Measurements from ENCODE around the gene TMEM151A.

Gene TMEM151A

DNA sequence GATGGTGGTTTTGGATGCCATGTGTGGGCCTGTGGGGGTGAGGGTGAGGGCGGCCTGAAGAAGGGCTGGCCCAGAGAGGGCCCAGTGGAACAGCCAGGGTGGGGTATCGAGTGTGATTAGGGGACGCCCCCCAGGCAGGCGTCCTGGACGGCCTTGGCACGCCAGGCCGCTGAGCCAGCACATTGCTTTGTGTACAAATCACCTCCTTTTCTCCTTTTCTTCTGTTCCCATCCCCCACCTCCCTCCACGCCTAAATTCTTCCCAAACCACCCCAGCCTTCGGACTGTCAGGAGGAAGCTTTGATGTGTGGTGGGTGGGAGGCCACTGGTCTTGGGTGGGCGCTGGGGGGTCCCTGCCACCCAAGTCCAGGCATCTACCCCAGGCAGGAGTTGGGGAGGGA is 33.0 kb downstream of the TMEM151A start:
- no peak for DNase-seq (ENCODE audit: low spot score)

DNA sequence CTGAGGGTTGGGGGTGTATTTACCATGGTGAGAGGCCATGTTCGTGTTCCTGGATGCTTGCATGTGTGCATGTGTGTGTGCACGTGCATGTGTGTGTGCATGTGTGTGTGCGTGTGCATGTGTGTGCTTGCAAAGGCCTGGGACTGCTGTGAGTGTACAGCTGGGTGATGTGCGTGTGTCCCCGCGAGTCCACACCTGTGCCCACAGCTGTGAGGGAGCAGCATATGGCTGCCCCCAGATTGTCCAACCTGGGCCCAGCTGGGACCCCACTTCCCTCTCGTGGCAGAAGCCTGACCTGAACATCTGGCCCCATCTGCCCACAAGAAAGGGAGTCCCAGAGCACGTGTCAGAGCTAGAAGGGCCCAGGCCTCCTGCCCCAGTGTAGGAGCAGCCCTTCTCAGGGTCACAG is 33.6 kb downstream of the TMEM151A start:
- no peak for DNase-seq (ENCODE audit: low spot score)

DNA sequence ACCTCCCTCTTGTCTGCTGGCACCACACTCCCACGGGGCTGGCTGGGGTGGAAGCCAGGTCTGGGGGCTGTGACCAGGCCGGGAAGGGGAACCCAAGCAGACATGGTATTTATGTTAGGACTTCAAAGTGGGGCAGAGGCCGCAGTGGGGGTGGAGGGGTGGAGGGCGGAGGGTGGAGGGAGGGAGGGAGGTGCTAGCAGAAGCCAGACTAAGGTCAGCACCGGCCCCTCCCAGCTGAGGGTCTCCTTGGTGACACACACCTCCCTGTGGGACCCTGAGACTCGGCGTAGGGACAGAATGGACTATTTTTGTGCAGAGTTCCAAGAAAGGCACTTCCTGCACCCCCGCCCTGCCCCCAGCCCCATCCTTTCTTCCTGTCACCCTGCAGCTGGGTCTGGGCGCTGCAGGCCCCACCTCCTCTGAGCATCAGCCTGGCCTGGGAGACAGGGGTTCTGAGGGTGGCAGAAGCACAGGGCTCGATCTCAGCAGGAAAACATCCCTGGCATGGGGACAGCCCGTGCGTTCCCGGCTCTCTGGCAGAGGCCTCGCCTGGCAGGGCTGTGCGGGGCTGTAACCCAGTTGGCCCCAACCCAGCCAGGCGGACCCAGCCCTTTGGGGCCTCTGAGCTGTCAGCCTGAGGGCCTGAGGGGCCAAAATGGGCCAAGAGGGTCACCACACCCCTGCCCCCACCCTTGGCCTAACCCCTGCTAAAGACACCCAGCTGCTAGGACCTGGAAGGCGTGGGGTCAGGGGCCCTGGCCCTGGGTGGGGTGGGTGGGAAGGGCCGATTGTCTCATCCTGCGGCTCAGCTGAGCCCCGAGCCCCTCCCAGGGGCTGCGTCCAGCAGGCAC is 34.8 kb downstream of the TMEM151A start:
- DNase-seq (ENCODE audit: low spot score) = no peak

DNA sequence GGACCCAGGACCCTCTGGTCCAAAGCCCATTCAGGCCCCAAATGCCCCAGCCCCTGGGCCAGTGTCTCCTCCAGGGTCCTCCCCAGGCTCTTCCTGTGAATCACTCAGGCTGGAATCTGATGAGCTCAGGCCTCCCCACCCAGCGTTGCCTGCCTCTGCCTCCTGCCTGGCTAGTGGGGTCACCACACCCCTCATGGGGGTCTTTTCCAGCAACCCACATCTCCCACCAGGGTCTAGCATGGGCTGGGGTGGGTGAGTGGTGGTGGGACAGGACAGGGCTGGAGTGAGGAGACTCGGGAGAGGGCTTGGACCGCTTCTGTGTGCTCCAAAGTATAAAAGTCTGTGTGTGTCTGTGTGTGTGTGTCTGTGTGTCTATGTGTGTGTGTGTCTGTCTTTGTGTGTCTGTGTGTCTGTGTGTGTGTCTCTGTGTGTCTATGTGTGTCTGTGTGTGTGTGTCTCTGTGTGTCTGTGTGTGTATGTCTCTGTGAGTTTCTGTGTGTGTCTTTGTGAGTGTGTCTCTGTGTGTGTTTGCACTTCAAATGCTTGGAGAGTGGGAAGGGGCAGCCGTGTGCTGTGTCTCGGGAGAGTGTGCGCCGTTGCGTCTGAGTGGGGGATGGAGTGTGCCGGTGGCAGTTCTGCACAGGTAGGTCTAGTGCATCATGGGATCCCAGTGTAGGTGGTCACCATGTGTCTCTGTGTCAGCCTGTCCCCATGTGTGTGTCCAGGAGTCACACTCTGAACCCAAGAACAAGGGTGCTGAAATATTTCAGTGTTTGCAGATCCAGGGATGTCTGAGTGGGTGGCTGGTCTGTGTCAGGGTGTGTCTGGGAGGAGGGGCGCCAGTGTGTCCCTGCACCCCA is 35.7 kb downstream of the TMEM151A start:
- peak; percentile 57 for DNase-seq (ENCODE audit: low spot score)

DNA sequence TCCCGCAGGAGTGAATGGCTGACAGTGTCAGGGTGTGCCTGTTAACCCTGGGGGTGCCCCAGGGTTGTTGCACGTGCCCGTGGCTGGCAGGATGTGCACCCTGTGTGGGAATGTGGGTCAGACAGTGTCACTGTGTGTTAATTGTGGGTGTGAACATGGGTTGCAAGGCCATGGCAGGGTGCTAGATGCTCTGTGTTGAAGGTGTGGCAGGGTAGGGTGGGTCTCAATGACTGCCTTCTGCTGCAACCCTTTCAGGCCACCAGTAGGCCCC is 36.3 kb downstream of the TMEM151A start:
- no peak for DNase-seq (ENCODE audit: low spot score)

DNA sequence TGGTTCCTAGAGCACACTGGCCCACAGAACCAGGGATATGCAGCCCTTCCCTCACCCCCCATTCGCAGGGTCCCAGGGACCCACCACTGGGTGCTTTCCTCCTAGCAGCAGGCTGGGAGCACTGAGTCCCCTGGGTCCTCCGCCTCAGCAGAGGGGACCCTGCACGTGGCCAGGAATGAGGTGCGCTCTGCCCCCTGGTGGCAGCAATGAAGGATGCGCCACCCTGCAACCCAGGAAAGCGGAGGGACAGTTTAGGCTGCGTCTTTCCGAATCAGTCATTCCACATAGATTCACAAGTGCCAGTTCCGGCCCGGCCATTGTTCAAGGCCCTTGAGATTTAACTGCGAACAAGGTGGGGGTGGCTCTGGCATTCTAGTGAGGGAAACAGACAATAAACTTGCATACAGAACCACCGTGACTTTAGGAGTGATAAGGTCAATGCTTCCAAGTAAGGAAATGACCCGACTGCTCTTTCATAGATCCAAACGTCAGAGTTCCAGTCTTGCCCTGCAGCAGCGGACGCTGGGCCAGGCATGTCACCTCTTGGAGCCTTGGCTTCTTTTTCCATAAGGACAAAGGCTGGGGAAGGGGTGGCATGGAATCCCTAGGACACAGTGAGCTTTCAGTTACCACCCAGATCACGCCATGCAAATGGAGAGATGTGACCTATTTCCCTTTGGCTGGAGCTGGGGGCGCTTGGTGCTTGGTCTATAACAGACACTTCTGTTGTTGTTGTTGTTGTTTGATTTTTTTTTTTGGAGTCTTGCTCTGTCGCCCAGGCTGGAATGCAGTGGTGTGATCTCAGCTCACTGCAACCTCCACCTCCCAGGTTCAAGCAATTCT is 36.8 kb downstream of the TMEM151A start:
- peak; percentile 98 for DNase-seq (ENCODE audit: low spot score)

DNA sequence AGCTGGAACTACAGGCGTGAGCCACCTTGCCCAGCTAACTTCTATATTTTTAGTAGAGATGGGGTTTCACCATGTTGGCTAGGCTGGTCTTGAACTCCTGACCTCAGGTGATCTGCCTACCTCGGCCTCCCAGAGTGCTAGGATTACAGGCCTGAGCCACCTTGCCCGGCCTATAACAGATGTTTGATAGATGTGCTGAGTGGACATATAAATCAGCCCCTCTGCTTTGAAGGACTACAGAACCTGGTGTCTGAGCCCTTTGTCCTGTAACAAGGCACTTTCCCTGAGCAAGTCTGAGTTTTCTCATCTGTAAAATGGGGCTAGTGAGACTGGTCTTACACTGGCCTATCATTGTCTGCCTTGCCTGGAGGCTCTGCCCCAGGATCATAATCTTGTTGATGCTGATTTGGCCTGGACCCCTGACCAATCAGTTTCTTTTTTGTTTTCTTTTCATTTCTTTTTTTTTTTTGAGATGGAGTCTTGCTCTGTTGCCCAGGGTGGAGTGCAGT is 37.5 kb downstream of the TMEM151A start:
- no peak for DNase-seq (ENCODE audit: low spot score)

DNA sequence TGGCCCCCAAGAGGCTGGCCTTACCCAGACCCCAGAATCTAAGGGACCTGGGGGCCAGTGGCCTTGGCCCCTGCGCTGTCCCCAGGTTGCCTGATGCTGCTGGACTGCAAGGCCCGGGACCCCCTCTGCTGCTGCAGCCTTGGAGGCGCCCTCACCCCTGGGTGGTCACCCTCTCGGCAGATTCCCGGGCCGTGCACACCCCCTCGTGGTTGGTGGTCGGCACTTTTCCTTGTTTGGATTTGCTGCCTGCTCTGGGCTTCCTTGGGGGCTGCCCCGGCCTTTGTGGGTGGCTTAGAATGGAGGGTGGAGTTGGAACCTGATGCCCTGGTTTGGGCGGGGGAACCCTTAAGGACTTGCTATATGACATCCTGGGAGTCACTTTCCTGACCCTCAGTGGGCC is 39.2 kb downstream of the TMEM151A start:
- DNase-seq (ENCODE audit: low spot score) = no peak

DNA sequence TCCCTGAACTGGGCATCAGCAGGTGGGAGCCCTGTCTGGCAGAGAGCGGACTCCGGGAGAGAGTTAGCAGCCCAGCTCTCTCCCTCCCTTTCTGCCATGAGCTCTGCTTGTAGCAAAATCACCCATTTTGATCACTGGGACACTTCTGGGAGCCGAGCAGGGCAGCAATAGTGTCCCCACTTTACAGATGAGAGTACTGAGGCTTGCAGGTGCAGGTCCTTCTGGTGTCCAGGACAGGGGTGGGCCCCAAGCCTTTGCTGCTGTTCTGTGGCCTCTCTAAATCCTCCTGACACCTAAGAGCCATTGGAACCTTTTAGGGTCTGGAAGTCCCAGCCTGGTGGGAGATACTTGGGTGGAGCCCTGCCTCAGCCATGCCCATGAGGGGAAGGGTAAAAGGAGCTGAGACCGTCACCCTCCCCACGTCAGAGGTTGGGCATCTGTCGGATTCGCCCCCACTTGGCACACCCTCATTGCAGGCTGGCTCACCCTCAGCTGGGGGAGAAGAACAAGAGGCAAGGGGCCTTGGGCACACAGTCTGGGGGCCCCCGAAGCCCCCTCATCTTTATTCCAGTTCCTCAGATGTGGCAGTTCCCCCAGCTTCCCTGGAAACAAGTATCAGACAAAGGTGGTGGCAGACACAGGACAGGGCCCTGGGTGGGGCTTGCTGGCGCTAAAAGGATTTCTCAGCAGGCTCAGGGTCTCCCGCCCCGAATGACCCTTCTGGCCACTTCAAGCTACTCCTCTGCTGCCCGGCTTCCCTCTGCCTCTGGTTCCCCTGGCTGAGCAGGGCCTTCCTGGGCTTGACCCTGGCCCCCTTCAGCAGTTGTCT is 40.1 kb downstream of the TMEM151A start:
- no peak for DNase-seq (ENCODE audit: low spot score)

DNA sequence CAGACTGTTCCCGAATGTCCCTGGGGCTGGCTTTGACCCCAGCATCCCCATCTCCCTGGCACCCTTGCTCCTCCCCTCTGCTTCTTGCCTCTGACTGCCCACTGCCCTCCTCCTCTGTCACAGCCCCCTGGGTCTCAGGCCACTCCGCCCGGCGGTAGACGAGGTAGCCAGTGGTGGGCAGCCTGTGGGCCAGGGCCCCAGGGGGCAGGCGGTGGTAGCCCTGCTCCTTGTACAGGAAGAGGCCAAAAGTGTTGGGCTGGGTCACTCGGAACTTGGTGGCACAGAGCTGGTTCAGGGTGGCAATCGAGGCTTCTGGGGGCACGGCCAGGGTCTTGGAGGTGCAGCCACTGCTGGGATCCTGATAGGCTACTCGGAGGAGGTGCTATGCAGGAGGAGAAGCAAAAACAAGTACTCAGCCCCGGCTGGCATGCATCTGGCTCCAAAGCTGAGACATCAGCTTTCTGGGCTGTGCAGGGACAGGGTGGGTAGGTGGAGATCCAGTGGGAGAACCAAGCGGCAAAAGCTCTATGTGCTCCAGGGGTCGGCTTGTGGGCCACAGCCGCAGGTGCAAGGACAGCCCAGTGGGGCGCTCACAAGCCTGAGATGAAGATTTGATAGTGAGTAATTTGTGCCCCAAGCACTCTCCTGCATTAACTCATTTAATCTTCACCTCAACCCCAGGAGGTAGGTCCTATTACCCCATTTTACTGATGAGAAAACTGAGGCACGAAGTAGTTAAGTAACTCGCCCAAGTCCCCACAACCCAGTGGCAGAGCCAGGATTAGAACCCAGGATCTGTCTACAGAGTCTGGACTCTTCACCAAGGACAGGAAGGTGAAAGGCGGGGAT is 40.9 kb downstream of the TMEM151A start:
- DNase-seq (ENCODE audit: low spot score) = no peak

DNA sequence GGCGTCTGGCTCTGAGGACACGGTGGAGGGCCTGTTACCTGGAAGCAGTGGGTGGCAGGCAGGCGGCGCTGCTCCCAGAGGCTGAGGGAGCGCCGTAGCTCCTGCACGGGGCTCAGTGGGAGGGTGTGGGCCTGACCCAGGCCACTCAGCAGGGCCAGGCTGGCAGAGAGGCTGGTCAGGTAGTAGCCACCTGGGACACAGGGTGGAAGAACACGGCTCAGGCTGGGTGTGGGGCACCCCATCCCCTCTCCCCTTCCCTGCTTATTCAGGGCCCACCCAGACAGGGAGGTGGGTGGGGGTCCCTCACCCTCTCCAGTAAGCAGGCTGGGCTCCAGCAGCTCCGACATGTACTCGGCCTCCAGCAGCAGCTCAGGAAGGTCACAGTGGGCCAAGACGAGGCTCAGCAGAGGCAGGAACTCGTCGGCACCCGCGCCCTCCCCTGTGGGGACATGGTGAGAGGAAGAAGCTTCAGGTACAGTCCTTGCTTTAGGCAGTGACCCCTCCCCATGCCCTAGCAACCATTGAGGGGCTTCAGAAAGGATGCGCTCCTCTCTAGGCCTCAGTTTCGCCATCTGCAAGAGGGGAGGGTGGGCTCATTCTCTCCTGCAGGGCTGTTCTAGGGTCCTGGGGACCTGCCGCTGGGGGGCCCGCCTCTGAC is 41.7 kb downstream of the TMEM151A start:
- no peak for DNase-seq (ENCODE audit: low spot score)

DNA sequence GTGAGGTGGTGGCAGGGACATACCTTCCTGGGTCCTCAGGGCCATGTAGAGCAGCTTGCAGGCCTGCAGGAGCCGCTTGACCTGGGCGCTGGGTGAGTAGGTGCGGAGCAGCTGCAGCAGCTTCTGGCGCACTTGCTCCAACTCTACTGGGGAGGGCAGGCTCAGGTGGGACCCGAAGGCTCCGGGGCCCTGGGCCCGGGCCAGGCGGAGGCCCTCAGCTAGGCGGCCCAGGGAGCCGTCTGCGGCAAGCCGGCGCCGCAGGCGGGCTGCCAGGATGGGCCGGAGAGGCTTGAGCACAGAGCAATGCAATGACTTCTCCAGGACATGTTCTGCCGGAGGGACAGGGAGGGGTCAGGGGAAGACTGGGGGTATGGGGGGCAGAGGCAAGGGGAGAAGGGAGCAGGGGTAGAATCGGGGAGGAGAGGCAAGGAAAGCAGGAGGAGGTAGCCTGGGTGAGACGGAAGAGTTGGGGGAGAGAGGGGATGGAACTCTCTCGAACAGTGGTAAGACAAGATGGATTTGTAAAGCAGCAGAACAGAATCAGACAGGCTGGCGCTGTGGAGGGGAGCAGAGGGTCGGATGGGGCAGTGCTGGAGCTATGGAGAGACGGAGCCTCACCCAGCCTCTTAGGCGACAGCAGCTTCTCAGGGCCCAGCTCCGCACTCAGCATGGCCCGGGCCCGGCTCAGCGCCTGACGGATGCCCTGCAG is 42.4 kb downstream of the TMEM151A start:
- DNase-seq (ENCODE audit: low spot score) = no peak

DNA sequence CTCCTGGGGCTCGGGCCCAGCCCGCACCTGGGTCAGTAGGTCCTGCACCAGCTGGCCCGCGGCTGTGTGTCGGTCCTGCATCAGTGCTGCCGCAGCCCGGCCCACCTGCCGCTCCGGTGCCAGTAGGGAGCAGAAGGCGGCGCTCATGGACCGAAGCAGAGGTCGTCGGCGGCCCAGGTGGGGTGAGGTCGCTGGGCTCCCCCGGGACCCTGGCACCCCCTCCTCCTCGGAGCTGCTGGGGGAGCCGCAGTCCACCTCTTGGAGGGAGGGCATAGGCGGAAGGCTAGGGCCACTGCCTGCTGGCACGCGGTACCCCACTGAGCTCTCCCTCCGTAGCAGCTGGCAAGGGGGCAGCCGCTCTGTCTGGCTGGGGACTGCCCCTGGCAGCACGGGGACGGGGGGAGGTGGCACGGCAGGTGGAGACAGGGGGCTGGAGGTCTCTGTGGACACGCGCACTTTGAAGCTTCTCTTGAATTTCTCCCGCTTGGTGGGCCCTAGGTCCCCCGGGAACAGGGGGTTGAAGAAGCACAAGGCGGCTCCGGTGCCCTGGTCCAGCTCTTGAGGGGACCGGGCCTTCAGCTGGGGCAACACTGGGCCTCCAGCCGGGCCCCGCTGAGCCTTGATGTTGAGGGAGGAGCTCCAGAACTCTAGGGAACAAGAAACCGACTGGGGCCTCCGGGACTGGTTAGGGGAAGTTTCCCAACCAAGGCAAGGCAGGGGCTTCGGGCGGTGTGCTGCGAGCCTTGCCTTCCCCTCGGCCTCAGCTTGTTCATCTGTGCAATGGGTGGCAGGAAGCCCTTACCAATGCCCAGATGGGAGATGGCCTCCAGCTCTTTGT is 43.1 kb downstream of the TMEM151A start:
- DNase-seq (ENCODE audit: low spot score) = no peak

DNA sequence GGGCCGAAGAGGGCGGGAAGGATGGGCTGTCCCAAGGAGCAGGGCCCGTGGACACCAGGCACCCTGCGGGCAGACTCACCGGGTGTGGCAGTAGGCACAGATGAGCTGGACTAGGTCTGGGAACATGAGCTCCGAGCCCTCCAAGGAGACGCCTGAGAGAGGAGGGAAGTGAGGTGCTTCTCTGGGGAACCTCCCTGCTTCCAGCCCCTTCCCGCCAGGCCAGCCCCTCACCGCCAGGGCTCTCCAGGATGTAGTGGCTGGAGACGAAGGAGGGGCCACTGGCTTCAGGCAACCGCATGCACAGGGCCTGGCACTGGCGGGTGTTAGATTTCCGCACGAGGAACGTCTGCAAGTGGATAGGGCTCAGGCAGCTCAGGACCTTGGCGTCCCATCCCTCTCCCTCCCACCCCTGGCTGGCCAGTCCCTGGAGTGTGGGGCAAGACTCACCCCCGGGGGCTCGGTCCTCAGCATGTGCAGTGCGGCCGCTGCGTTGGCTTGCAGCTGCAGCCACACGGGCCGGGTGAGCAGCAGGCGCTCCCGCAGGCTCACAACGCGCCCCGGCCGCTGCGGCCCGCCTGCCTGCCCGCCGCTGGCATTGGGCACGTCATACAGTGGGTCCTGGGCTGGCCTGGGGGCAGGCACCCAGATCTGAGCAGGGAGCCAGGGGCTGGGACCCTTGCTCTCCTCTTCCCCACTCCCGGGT is 44.0 kb downstream of the TMEM151A start:
- DNase-seq (ENCODE audit: low spot score) = no peak

DNA sequence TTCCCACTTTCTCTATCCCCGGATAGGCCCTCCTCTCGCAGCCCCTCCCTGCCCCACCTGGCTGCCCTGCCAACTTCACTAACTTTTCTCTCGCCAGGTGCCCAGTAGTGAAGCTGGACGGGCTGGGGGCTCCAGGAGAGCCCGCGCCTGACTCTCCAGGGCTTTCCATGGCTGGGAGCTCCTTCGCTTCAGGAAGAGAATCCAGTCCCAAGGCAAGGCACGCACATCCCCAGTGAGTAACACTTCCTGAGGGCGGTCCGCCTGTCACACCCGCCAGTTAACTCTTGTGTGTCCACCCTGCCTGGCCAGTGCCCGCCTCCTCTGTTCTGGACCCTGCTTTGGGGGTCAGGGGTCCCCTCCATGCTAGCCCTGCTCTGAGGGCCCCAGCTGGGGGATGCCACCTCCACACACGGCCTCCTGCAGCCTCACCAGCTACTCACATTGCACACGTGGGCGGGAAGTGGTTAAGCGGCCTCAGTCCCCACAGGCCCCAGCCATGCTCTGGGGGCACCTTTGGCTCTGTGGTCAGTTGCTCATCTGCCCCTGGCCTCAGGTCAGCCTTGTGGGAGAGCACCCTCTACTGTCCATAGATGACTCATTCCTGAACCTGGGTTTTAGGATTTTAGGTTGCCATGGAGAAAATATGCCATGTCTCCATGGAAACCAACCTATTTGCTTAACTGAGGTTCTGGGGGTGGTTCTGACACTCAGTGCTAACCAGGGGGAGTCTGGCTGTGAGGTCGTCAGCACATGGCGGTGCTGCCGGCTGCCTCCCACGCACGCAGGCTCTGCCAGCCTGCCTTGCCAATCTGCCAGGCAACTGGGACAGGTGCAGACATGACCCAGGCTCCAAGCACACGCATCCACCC is 44.8 kb downstream of the TMEM151A start, which contains the start of gene RIN1:
Gene RIN1 (minus strand): TSS at position 201 of the 869 bp plus-strand sequence. CDS start 32 bp downstream, at position 169.
- peak; percentile 81 for DNase-seq (ENCODE audit: low spot score)

DNA sequence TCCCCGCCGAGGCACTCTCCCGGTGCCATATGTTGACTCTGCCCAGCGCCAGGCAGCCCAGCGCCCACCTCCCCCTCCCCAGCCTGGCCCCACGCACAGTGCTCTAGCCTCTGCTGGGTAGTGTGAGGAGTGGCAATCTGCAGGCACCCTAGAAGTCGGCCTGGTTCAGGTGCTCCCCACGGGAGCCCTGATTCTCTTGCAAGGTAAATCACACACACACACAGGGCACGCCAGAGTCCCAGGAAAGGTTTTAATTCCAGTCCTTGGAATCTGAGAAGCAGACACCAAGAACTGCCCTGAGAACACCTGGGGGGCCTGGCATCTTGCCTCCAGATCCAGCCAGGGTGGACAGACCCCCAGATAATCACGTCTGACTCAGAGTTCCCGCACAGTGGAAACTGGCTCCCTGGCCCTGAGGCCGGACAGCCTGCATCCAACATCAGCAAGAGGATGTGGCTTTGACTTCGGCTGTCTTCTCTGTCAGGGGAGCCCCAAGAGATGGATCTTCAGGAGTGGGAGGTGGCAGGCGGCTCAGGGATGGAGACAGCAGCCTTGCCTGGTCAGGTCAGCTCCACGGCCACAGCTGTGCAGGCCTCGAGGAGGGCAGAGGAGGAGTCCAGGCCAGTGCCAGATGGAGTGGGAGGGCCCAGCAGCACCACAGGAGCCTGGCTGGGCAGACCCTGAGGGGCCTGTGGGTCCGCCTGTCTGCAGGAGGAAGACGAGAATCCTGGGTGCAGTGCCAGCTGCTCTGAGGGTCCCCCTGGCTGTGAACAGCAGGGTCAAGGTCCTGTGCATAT is 45.6 kb downstream of the TMEM151A start:
- DNase-seq (ENCODE audit: low spot score) = no peak
